ENCODE data around the gene IP6K1.
"Not testable (repeated sequence)": the region's sequence is repeated elsewhere in the genome, so short reads cannot be mapped to it uniquely, and the experiment has no call there.

Gene IP6K1

DNA sequence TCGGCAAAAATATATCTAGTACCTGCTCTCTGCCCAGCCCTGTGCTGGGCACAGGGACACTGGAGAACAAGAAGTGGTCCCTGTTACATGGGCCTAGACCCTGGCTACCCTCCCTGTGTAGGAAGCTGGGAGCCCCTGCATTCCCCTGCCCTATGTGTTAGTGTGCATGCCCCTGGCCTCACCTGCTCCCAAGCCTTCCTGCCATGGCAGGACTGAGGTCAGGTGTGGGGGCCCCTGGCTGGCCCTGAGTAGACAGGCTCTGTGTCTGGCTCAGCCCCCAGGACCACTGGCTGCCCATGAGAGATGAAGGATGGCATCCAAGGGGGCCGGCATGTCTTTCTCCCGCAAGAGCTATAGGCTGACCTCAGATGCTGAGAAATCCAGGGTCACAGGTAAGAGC lies 95.5 kb downstream of the IP6K1 start:
- not testable (repeated sequence) for H3K4me3 ChIP-seq (ENCODE audit: low read depth, low read length)

DNA sequence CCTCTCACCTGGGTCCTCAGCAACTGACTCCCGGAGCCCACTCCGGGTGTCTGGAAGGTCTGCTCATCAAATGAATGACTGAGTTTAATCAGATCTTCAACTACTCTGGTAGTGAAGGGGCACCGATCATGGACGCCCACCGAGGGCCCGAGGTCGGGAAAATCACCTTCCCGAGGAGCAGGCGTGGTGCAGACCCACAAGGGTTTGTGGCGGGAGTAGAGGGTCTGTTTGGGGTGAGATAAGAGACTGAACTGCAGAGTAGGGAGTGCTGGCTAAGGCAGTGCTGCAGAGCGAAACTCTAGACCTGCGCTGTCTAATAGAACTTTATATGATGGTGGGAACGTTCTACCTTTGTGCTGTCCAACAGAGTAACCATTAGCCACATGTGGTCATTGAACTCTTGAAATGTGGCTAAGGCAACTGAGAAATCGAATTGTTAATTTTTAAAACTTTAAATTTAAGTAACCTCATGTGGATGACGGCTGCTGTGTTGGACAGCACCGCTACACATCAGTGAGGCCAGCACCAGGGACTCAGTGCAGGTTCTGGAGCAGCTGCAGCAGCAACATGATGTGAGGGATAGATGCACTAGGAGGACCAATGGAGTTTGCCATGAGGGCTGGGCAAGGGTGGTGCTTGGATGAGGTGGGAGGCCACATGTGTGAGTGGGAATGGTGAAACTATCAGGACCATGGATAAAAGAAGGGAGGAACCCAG lies 96.3 kb downstream of the IP6K1 start:
- peak overlapping the region; percentile 82 for H3K4me3 ChIP-seq (ENCODE audit: low read depth, low read length)

DNA sequence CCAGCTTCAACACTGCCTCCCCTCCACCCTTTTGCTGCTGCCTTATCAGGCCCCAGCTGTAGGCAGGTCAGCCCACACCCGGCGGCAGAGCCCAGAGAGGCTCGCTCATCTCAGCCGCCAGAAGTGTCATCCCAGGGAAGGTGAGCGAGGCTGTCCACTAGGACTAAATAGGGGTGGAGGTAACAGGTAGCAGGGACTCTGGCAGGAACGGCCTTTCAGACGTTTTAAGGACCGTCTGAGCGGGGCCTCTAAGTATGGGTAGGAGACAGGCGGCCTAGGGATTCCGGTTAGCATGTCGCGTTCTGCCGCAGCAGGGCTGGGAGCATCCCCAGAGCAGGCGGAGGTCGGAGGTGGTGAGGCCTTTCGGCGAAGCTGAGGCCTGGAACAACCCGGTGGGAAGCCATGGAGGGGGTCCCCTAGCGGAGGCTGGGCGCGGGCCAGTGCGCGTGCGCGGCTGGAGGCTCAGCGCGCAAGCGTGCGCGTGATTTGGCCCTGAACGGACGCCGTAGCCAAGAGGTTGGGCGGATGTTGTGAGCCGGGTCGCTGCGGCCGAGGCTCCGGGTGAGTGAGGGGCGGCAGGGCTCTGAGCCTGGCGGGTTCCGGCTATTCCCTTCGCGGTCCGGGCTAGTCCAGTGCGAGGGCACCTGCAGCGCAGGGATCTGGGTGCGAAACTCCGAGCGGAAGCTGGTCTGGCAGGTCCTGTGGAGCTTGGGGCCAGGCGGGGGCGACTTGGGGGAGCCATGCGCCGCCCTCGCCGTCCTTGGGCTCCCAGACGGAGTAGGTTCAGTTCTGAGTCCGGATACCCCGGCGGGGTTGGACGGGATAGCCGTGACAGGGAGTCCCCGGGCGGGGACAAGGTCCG lies 97.1 kb downstream of the IP6K1 start, which contains the start of the genes MST1 and RNF123:
Gene MST1 (minus strand): TSS at position 429 of the 862 bp plus-strand sequence. CDS start 783 bp downstream, outside the sequence.
Gene RNF123 (plus strand): TSS at position 512 of the 862 bp plus-strand sequence. CDS start 1,609 bp downstream, outside the sequence.
- H3K4me3 ChIP-seq (ENCODE audit: low read depth, low read length): peak within 1 kb of the TSS; percentile 82

DNA sequence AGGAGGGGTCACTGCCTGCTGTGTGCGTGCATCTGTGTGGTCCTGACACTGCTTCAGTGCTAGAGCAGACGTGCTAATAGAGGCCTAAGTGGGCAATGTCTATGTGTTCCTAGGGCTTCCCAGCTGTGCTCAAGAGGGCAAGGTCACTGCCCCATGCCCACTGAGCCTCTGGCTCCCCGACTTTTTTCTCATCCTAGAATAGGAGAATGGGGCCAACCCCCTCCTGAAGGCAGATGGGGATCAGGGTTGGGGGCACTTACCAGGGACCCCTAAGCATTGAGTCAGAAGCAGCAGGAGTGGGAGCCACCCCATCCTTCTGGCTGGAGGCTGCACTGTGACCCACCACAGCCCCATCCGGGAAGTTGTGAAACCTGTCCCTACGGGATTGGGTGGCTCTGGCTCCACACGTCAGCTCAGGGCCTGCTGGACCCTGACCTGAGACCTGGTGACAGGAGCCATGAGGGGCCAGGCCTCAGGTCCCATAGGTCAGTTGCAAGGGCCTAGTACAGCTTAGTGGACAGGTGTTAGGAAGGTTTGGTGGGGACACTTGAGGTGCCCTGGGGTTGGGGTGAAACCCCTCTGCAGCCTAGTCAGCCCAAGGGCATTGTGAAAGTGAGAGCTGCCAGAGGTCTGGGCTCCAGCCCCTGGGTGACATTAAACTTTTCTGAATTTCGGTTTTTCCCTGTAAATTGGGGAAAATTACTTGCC lies 97.8 kb downstream of the IP6K1 start:
- not testable (repeated sequence) for H3K4me3 ChIP-seq (ENCODE audit: low read depth, low read length)

DNA sequence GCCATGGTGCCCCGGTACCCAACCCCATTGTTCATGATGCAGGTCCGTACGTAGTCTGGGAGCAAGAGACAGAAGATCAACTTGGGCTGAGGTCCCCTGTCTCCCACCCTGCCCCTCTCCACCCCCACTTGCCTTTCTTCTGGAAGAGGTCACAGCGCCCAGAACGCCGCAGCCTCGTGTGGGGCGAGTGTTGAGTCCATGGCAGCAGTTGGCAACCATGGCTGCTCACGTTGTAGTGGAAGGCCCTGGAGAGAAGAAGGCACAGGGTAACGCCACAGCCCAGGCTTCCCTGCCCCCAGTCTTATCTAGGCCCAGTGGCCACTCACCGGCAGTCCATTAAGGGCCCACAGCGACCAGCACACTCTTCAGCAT lies 98.9 kb downstream of the IP6K1 start:
- H3K4me3 ChIP-seq (ENCODE audit: low read depth, low read length): peak overlapping the region; percentile 39

DNA sequence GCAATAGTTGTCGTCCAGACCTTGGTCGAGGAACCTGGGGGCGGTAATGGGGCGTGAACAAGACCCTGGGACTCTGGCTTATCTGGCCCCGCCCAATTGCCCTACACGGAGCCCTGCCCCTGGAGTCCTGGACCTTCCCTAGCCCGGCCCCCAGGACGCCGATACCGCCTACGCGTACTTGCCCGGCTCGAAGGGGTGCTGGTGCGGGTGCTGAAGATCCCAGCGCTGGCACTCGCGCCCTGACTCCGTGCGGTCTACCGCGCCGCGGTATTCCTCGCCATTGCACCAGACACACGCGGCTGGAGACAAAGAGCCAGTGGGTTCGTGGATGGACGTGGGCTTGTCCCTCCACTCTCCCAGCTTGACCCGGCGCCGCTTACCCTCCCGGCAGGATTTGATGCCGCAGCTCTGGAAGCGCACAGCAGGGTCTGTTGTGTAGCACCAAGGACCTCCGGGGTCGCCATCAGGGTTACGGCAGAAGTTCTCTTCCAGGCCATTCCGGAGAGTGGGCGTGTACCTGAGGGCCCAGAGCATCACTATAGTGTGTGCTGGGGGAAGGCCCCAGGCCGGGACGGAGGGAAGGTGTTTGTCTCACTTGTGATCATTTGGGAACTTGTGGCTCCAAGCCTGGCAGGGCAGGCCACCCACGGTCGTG lies 99.4 kb downstream of the IP6K1 start:
- H3K4me3 ChIP-seq (ENCODE audit: low read depth, low read length): peak overlapping the region; percentile 39

DNA sequence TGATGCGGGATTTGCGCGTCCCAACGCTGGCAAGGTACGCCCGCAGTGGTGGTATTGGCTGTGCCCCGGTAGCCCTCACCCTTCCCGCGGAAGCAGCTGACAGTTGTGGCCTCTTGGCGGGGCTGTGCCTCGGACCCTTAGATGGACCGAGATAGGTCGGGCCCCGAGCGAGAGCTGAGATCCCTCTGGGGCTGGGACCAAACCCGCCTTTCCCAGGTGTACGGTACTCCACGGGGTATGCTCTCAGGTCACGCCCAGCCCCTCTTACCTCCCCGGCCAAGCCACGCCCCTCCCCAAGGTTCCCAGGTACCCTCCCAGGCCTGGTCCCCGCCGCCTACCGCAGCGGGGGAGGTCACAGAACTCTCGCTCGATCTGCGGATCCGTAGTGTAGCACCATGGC lies 100.0 kb downstream of the IP6K1 start:
- peak overlapping the region; percentile 39 for H3K4me3 ChIP-seq (ENCODE audit: low read depth, low read length)

DNA sequence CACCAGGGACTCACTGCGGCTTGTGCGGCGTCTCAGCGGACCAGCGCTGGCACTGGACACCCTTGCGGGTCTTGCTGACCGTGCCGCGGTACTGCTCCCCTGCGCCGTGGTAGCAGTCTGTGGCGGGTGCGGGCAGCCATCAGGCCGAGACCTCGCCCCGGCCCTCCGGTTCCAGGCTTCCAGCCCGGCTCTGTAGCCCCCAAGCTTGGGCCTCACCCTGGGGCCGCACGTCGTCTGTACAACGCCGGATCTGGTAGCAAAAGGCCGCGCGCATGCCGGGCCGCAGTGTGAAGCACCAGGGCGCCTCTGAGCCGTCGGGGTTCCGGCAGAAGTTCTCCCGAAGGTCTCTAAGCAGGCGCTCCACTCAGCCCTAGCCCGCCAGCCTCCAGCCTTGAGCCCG lies 100.5 kb downstream of the IP6K1 start:
- not testable (repeated sequence) for H3K4me3 ChIP-seq (ENCODE audit: low read depth, low read length)

DNA sequence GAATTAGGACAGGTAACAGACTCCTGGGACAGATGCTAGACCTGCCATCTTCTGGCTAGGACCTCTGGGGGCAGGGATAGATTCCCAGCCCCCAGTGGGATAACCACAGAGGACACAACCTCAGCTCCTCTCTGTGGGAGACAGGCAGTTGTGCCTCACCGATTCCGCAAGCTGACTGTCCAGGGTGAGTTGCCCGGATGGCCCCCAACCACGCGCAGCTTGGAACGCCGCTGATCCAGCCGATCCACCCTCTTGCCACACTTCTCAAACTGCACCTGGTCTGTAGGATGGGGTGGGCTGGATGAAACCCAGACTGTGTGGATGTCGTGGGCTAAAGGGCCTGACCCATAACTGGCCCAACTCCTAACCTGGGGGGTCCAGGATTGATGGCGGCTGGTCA lies 101.2 kb downstream of the IP6K1 start:
- not testable (repeated sequence) for H3K4me3 ChIP-seq (ENCODE audit: low read depth, low read length)

DNA sequence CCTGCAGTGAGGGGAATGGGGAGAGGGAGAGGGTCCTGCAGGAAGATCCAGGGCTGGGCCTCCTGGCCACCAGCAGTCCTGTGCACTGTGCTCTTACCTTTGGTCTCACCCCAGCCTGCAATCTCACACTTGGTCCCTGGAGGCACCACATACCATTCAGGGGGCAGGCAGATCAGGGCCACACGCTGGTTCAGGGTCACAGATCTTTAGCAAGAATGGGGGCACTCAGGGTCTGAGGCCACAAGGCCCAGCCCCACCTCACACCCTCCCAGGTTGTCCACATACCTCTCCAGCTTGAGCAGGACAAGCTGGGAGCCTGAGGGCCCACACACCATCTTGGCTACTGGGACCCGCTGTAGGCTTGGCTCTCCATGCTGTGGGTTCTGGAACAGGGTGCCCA lies 101.9 kb downstream of the IP6K1 start:
- H3K4me3 ChIP-seq (ENCODE audit: low read depth, low read length): not testable (repeated sequence)

DNA sequence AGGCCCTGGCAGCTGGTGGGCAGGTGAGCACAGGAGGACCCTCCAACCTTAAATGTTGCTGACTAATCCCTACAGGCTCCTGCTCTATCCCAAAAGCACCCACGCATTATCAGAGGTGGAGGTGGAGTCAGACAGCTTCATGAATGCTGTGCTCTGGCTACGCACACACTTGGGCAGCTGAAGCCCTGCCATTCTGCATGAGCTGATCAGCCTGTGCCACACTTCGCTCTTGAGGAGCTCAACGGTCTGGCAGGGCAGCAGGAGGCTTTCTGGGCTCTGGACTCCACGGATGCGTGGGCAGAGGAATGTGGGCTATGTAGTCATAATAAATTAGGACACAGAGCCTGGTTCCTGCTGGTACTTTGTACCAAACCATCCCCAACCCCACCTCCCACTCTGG lies 103.2 kb downstream of the IP6K1 start:
- no peak overlapping the region for H3K4me3 ChIP-seq (ENCODE audit: low read depth, low read length)

DNA sequence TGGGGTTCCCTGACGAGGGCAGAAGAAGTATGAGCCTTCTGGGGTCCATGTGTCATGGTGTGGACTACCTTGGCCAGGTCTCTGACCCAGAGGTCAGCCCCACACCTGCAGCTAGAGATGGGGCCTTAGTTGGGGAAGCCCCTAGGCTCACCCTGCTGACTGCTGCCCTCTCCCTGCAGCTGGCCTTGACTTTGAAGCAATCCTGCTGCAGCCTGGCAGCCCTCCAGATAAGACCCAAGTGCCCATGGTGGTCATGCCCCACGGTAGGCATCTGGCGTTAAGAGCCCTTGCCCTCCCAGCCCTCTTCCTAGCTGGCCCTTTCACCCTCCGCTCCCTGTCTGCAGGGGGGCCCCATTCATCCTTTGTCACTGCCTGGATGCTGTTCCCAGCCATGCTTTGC lies 104.8 kb downstream of the IP6K1 start:
- no peak overlapping the region for H3K4me3 ChIP-seq (ENCODE audit: low read depth, low read length)

DNA sequence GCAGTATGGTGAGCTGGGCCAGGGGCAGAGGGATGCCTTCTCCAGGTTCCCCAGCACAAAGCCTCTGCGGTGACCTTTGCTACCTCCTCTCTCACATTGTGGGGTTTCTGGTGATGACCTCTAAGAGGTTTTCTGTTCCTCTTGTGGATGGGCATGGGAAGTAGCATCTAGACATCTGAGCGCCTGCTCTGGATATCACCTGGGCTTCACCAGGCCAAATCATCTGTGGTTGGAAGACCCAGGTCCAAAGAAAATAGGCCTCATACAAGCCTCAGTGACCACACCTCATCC lies 105.2 kb downstream of the IP6K1 start:
- no peak overlapping the region for H3K4me3 ChIP-seq (ENCODE audit: low read depth, low read length)

DNA sequence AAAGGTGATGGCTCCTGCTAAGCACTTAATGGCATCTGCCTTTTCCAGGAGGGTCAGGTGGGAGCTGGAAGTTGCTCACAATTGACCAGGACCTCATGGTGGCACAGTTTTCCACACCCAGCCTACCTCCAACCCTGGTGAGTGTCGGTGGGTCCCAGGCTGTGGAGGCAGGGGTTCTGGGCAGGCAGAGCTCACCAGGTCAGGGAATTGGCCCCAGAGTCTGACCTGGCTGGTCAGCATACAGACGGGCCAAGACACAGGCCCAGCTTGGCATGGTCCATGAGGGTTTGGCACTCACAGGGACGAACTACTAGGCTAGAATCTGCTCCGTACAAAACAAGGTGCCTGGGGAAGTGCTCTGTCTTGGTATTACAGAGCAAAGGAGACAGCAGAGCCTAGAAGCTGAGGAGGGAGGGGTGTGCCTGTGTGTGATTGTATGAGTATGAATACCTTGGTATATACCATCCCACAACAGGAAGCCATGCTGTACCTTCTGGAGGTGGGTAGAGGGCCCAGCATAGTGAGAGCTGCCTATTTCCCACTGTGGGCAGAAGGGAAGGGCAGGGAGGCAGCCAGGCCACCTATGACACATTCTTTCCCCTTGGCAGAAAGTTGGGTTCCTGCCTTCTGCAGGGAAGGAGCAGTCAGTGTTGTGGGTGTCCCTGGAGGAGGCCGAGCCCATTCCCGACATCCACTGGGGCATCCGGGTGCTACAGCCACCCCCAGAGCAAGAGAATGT lies 105.7 kb downstream of the IP6K1 start:
- H3K4me3 ChIP-seq (ENCODE audit: low read depth, low read length): no peak overlapping the region

DNA sequence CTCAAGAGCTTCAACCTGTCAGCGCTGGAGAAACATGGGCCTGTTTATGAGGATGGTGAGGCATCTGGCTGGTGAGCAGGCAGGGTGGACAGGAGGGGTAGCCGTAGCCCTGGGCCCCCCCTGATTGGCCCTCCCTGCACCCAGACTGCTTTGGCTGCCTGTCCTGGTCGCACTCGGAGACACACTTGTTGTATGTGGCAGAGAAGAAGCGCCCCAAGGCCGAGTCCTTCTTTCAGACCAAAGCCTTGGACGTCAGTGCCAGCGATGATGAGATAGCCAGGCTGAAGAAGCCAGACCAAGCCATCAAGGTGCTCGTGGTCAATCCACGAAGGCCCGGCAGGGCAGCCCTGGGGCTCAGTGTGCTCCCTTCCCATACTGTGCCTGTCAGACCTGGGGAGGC lies 110.4 kb downstream of the IP6K1 start:
- no peak overlapping the region for H3K4me3 ChIP-seq (ENCODE audit: low read depth, low read length)

DNA sequence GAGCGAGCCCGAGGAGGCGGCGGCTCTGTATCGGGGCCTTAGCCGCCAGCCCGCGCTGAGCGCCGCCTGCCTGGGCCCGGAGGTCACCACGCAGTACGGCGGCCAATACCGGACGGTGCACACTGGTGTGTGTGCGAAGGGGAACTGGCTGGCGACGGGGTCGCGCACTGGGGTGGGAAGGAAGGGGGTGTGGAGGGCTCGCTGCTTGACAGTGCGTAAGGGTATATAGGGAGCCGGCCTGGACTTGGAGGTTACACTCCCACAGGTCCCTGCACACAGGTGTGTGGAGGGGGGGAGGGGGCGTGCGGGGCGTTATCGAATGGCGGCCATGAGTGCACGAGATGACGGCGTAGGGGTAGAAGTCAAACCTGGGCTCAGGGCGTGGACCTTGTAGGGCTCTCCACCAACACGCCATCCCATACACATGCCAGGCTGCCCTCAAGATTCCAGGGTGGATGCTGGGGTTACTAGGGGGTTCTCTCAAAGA lies 111.8 kb downstream of the IP6K1 start:
- H3K4me3 ChIP-seq (ENCODE audit: low read depth, low read length): peak overlapping the region; percentile 91
